Upper lobe of left lung (tissue), 6 donors: ENCODE data around the gene GIMD1. TPM values are rescaled to one million over a fixed set of nuclear protein-coding genes. Genes with fewer than 3 reads are reported as not detected.
"Not testable (repeated sequence)": the region's sequence is repeated elsewhere in the genome, so short reads cannot be mapped to it uniquely, and the experiment has no call there.

Experiments used
- ATAC-seq, 2 donors: fragments of 200-7000 bp; cut with Tn5 transposase; one replicate each; pipeline ENCODE4 v1.9.1; 2022; ENCODE audit warnings: mild to moderate bottlenecking in 2 of 2, moderate library complexity in 2 of 2; ENCODE audit not compliant: low FRiP score in 2 of 2
- DNase-seq, 2 donors: peaks; one replicate each; pipeline ENCODE4 v3.0.0-alpha.2; 2019 to 2020
- H3K27ac ChIP-seq, 4 donors: fragments of 200-600 bp; sonication (generic); one replicate each; pipeline ENCODE4 v1.5.1; 2016 to 2019
- H3K27me3 ChIP-seq, 4 donors: fragments of 200-600 bp; sonication (generic); one replicate each; pipeline ENCODE4 v1.5.1; 2017 to 2019
- H3K36me3 ChIP-seq, 4 donors: fragments of 200-600 bp; sonication (generic); one replicate each; pipeline ENCODE4 v1.5.1; 2016 to 2019
- H3K4me1 ChIP-seq, 4 donors: fragments of 200-600 bp; sonication (generic); one replicate each; pipeline ENCODE4 v1.5.1; 2018 to 2019
- H3K4me3 ChIP-seq, 4 donors: fragments of 200-600 bp; sonication (generic); one replicate each; pipeline ENCODE4 v1.5.1; 2017 to 2019; ENCODE audit warnings: mild to moderate bottlenecking in 2 of 4, moderate library complexity in 1 of 4
- H3K9me3 ChIP-seq, 4 donors: fragments of 200-600 bp; sonication (generic); one replicate each; pipeline ENCODE4 v1.5.1; 2018 to 2019
- EP300 ChIP-seq, 4 donors: sonication (generic); formaldehyde crosslinking; IDR thresholded peaks; one replicate each; pipeline ENCODE4 v1.5.1; 2017; ENCODE audit warnings: antibody characterized with exemption in 4 of 4, control low read depth in 2 of 4
- POLR2A ChIP-seq, 4 donors: fragments of 450-650 bp; IDR thresholded peaks; one replicate each; pipeline ENCODE4 v1.5.1; 2016 to 2017; ENCODE audit warnings: antibody characterized with exemption in 4 of 4, mild to moderate bottlenecking in 2 of 4
- POLR2AphosphoS5 ChIP-seq, 2 donors: sonication (generic); formaldehyde crosslinking; IDR thresholded peaks; one replicate each; pipeline ENCODE4 v1.5.1; 2017; ENCODE audit warnings: antibody characterized with exemption in 2 of 2
- WGBS, 2 donors: methylation state at CpG; one replicate each; pipeline ENCODE4 v1.1.5; 2017 to 2018; 5-methylcytosine and 5-hydroxymethylcytosine counted together
- total RNA-seq, 6 donors: library from RNA; depleted of rRNA in 4 of 6; stranded (reverse); fragments of >200 nt in 4 of 6; gene quantifications; one replicate each; pipeline versions ENCODE4 v1.1.0 to v1.2.1, GENCODE V29; 2016 to 2021
- TF ChIP-seq, protein P1 (sequence below), 6 experiments: fragments of 450-650 bp in 4 of 6; fragments of 200-600 bp in 2 of 6; sonication (generic) in 2 of 6; IDR thresholded peaks; one replicate each; pipeline ENCODE4 v1.5.1; 2016 to 2019; ENCODE audit warnings: antibody characterized with exemption in 6 of 6
- donor health status: DM: no; HTN: no; CAD: no; lungs with moderate emphysema.
- donor health status: DM: no; HTN: yes; CAD: no; lungs with severe emphysema.

Gene GIMD1
- not detected for total RNA-seq

DNA sequence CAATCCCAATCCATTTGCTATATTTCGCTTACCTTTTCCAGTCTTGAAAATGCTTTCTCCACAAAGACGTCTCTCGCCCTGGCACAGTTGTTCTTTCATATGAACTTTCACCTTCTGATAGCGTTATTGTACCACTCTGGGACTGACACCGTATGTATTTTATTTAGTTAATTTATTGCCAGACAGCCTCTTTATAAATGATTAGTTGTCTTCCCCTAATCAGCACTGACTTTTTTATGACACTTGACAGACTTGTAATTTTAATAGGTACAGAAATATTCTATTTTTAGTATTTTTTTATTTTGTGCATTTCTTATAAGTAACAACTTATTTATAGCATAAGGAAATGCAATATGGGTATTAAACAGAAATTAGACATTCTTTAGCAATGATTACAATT is at the start of gene GIMD1:
TSS of gene GIMD1 (minus strand) at position 101 of the 400 bp plus-strand sequence. CDS start 1,343 bp downstream, outside the sequence.
- ATAC-seq (no peak), DNase-seq (no peak)
- Histone ChIP-seq H3K36me3 (no peaks in the 10 kb centered on the region), H3K4me1 (peaks cover 3 to 10% (median 6%) of the 10 kb centered on the region in 4 donors), H3K27ac (no peak within 1 kb of the TSS), H3K9me3 (no peaks in the 10 kb centered on the region), H3K27me3 (no peaks in the 10 kb centered on the region), H3K4me3 (no peak within 1 kb of the TSS)
- WGBS, 2 donors = 81 to 86% methylated on average over 5 of the region's 5 CpGs
- TF ChIP-seq POLR2A (IDR thresholded peaks at IDR 0.05) (no peak), POLR2AphosphoS5 (IDR thresholded peaks at IDR 0.05) (no peak), EP300 (IDR thresholded peaks at IDR 0.05) (no peak)
- TF ChIP-seq, protein P1, sequence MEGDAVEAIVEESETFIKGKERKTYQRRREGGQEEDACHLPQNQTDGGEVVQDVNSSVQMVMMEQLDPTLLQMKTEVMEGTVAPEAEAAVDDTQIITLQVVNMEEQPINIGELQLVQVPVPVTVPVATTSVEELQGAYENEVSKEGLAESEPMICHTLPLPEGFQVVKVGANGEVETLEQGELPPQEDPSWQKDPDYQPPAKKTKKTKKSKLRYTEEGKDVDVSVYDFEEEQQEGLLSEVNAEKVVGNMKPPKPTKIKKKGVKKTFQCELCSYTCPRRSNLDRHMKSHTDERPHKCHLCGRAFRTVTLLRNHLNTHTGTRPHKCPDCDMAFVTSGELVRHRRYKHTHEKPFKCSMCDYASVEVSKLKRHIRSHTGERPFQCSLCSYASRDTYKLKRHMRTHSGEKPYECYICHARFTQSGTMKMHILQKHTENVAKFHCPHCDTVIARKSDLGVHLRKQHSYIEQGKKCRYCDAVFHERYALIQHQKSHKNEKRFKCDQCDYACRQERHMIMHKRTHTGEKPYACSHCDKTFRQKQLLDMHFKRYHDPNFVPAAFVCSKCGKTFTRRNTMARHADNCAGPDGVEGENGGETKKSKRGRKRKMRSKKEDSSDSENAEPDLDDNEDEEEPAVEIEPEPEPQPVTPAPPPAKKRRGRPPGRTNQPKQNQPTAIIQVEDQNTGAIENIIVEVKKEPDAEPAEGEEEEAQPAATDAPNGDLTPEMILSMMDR (IDR thresholded peaks at IDR 0.05) = no peak

DNA sequence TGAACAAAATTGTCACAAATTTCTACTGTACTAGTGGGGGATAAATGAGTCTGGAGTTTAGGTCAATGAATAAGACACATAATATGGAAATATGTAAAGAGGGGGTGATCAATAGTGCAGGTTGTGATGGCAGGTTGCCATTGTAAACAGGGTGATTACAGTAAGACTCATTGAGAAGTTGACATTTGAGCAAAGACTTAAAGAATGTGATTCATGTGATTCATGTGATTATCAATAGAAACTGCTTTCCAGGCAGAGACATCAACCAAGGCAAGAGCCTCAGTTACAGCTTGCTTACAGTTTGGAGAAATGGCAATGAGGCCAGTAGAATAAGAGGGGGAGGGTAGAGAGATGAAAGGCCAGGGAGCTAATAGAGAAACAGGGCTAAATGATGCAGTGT is 45.8 kb upstream of the GIMD1 start:
- Histone ChIP-seq H3K4me1 (no peaks in the 10 kb centered on the region), H3K27me3 (no peaks in the 10 kb centered on the region), H3K36me3 (no peaks in the 10 kb centered on the region), H3K4me3 (no peak overlapping the region), H3K9me3 (no peaks in the 10 kb centered on the region), H3K27ac (no peak overlapping the region)
- TF ChIP-seq, protein P1 (IDR thresholded peaks at IDR 0.05) = no peak
- TF ChIP-seq POLR2A (IDR thresholded peaks at IDR 0.05) (no peak), POLR2AphosphoS5 (IDR thresholded peaks at IDR 0.05) (no peak), EP300 (IDR thresholded peaks at IDR 0.05) (no peak)
- no peak for ATAC-seq
- no peak for DNase-seq

DNA sequence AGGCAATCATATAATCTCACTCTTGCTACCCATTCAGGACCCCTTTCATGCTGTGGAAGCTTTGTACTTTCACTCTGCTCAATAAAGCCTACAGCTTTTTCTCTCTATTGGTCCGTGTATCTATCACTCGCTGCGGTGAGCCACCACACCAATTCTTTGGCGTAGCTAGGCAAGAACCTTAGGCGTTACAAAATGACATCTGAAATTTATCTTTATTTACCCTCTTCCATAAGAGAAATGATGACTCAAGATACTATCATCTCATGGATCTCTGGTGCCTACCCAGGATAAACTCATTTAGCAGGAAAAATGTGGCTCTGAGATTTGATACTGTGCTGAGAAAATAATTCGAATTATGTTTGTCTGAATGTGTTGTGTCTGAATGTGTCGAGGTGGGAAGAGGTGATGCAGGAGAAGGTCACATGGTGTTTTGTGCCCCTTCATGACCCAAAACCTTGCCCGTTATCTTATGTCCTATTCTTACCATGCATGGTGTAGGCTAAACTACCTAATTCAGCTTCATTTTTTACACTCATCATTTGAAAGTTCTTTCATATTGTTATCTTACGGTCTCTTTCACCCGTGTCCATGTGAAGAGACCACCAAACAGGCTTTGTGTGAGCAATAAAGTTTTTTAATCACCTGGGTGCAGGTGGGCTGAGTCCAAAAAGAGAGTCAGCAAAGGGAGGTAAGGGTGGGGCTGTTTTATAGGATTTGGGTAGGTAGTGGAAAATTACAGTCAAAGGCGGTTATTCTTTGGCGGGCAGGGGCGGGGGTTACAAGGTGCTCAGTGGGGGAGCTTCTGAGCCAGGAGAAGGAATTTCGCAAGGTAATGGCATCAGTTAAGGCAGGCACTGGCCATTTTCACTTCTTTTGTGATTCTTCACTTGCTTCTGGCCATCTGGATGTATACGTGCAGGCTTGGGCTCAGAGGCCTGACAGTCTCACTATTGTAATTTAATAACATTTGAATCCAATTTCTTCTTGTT is 41.6 kb upstream of the GIMD1 start:
- no peaks in the 10 kb centered on the region for H3K36me3 ChIP-seq
- no peak overlapping the region for H3K4me3 ChIP-seq
- WGBS, 2 donors = 88 to 89% methylated on average over 15 of the region's 15 CpGs
- H3K27ac ChIP-seq = no peak overlapping the region
- TF ChIP-seq, protein P1 (IDR thresholded peaks at IDR 0.05) = no peak
- TF ChIP-seq EP300 (IDR thresholded peaks at IDR 0.05) (no peak), POLR2AphosphoS5 (IDR thresholded peaks at IDR 0.05) (no peak), POLR2A (IDR thresholded peaks at IDR 0.05) (no peak)
- DNase-seq (no peak), ATAC-seq (no peak)
- H3K9me3 ChIP-seq = no peaks in the 10 kb centered on the region
- no peaks in the 10 kb centered on the region for H3K4me1 ChIP-seq
- H3K27me3 ChIP-seq = no peaks in the 10 kb centered on the region

DNA sequence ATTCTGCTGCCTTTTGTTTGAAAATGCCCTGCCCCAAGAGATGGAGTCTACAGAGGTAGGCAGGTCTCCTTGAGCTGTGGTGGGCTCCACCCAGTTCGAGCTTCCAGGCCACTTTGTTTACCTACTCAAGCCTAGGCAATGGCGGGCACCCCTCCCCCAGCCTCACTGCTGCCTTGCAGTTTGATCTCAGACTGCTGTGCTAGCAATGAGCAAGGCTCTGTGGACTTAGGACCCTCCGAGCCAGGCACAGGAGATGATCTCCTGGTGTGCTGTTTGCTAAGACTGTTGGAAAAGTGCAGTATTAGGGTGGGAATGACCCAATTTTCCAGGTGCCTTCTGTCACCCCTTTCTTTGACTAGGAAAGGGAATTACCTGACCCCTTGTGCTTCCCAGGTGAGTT is 39.4 kb upstream of the GIMD1 start:
- not testable (repeated sequence) for H3K27me3 ChIP-seq, H3K36me3 ChIP-seq, H3K9me3 ChIP-seq, ATAC-seq, H3K4me3 ChIP-seq, H3K4me1 ChIP-seq, DNase-seq, H3K27ac ChIP-seq
- WGBS, 2 donors = 68% methylated on average over 3 of the region's 3 CpGs; no CpG with 5 or more reads in 1 of the 2 donors

DNA sequence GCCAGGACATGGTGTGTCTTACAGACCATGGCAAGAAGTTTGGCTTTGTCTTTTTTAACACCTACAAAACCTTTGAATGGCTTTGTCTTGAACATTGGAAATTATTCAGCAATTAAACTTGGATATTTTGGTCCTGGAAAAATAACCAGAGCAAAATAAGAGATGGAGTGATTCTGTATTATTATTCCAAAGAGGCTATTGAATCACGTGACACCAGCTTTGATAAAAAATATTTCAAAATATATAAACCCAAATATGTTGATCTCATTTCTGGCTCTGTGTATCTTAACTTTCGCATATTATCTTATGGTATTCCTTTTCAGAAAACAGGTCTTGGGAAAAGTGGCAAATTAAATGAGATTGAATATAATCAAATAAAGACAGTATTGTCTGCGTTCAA is 32.6 kb upstream of the GIMD1 start:
- 91% methylated on average over 3 of the region's 3 CpGs for WGBS, 2 donors
- no peak for DNase-seq
- TF ChIP-seq POLR2AphosphoS5 (IDR thresholded peaks at IDR 0.05) = no peak
- TF ChIP-seq EP300 (IDR thresholded peaks at IDR 0.05) = no peak
- TF ChIP-seq POLR2A (IDR thresholded peaks at IDR 0.05) = no peak
- TF ChIP-seq, protein P1 (IDR thresholded peaks at IDR 0.05) = no peak

DNA sequence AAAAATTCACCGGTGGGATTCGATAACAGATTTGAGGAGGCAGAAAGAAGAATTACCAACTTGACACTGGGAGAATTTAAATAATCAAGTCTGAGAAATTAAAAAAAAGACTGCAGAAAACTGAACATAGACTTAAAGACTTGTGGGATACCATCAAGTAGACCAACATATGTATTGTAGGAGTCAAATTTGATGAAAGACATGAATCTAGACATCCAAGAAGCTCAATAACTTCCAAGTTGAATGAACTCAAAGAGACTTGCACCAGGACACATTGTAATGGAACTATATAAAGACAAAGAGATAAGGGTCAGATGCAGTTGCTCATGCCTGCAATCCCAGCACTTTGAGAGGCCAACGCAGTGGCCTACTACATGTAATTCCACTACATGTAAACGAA is 30.3 kb upstream of the GIMD1 start:
- DNase-seq, H3K4me1 ChIP-seq, H3K4me3 ChIP-seq, H3K36me3 ChIP-seq, H3K27ac ChIP-seq, H3K27me3 ChIP-seq, ATAC-seq: not testable (repeated sequence)
- H3K9me3 ChIP-seq = peaks cover 12 to 21% (median 15%) of the 10 kb centered on the region in 4 donors
- 78 to 83% methylated on average over 4 of the region's 4 CpGs for WGBS, 2 donors

More for the DNA sequence above, 32.6 kb upstream of the GIMD1 start:
- ATAC-seq = no peak
- H3K9me3 ChIP-seq = peaks cover 0 to 6% (median 2%) of the 10 kb centered on the region in 4 donors
- H3K27ac ChIP-seq = no peak overlapping the region
- H3K4me3 ChIP-seq = no peak overlapping the region
- no peaks in the 10 kb centered on the region for H3K4me1 ChIP-seq
- no peaks in the 10 kb centered on the region for H3K27me3 ChIP-seq
- H3K36me3 ChIP-seq = no peaks in the 10 kb centered on the region
